Tibial nerve (tissue), 4 donors: Measurements from ENCODE around the gene TMPRSS15. TPM values are rescaled to one million over a fixed set of nuclear protein-coding genes. Genes with fewer than 3 reads are reported as not detected.
A peak's percentile ranks its signal among the peaks of the same experiment; 100 is the strongest.

ENCODE experiments used
- DNase-seq, 2 donors: peaks; one replicate each; pipeline ENCODE4 v3.0.0-alpha.2; 2019; ENCODE audit warnings: low spot score in 2 of 2
- H3K27ac ChIP-seq, 4 donors: fragments of 200-600 bp; sonication (generic) in 3 of 4; one replicate each; pipeline ENCODE4 v1.5.1; 2017 to 2019; ENCODE audit warnings: mild to moderate bottlenecking in 1 of 4
- H3K27me3 ChIP-seq, 2 donors: fragments of 200-600 bp; sonication (generic) in 1 of 2; one replicate each; pipeline versions ENCODE4 v1.5.1 to v1.6.0; 2017 to 2019
- H3K36me3 ChIP-seq, 3 donors: fragments of 200-600 bp; sonication (generic); one replicate each; pipeline ENCODE4 v1.5.1; 2018 to 2019
- H3K4me1 ChIP-seq, 4 donors: fragments of 200-600 bp; sonication (generic) in 3 of 4; one replicate each; pipeline ENCODE4 v1.5.1; 2017 to 2019
- H3K4me3 ChIP-seq, 4 donors: fragments of 200-600 bp; sonication (generic) in 3 of 4; one replicate each; pipeline ENCODE4 v1.5.1; 2017 to 2019; ENCODE audit warnings: mild to moderate bottlenecking in 1 of 4, moderate library complexity in 1 of 4
- H3K9me3 ChIP-seq, 4 donors: fragments of 200-600 bp; sonication (generic) in 3 of 4; one replicate each; pipeline ENCODE4 v1.5.1; 2017 to 2019
- CTCF ChIP-seq, 5 experiments: fragments of 200-600 bp in 3 of 5; fragments of 450-650 bp in 2 of 5; sonication (generic) in 3 of 5; IDR thresholded peaks; one replicate each; pipeline ENCODE4 v1.5.1; 2016 to 2019; ENCODE audit warnings: antibody characterized with exemption in 5 of 5, mild to moderate bottlenecking in 3 of 5, moderate library complexity in 2 of 5
- EP300 ChIP-seq, 2 donors: sonication (generic); formaldehyde crosslinking; IDR thresholded peaks; one replicate each; pipeline ENCODE4 v1.6.1; 2017; ENCODE audit warnings: antibody characterized with exemption in 2 of 2, mild to moderate bottlenecking in 1 of 2
- POLR2A ChIP-seq, 2 donors: fragments of 450-650 bp; IDR thresholded peaks; one replicate each; pipeline ENCODE4 v1.6.1; 2017; ENCODE audit warnings: antibody characterized with exemption in 2 of 2, mild to moderate bottlenecking in 2 of 2, moderate library complexity in 2 of 2
- WGBS, 2 donors: methylation state at CpG; one replicate each; pipeline ENCODE4 v1.1.5; 2018; 5-methylcytosine and 5-hydroxymethylcytosine counted together
- total RNA-seq, 4 donors: library from RNA; depleted of rRNA; stranded (reverse); fragments of >200 nt; gene quantifications; one replicate each; pipeline ENCODE4 v1.1.0, GENCODE V29; 2016

Gene TMPRSS15
- total RNA-seq, 4 donors from 2014 or later: not detected

- H3K36me3 ChIP-seq: no peaks in the 10 kb centered on the region
- H3K9me3 ChIP-seq: no peaks in the 10 kb centered on the region
- H3K4me3 ChIP-seq: peak within 1 kb of the TSS; percentile 11 to 45 (median 20)
- H3K27me3 ChIP-seq: peaks cover 0 to 27% of the 10 kb centered on the region in 2 donors
- DNase-seq: no peak
- 2 to 3% methylated on average over 29 to 61 of the region's 72 CpGs for WGBS, 2 donors
- no peak for TF ChIP-seq POLR2A (IDR thresholded peaks at IDR 0.05)
- no peak for TF ChIP-seq EP300 (IDR thresholded peaks at IDR 0.05)
- no peak for TF ChIP-seq CTCF (IDR thresholded peaks at IDR 0.05)
- peaks cover 0 to 19% (median 0%) of the 10 kb centered on the region in 4 donors for H3K4me1 ChIP-seq
- H3K27ac ChIP-seq: no peak within 1 kb of the TSS
Observed at GRCh38 chr21:18244671-18245463, 158.7 kb downstream of the TMPRSS15 start, which contains the start of gene CHODL. CHODL (plus strand) TSS chr21:18244833; CDS start chr21:18245224, 391 bp downstream.

GRCh38 chr21:18235545-18235944 lies 168.0 kb downstream of the TMPRSS15 start:
- no peaks in the 10 kb centered on the region for H3K4me1 ChIP-seq
- TF ChIP-seq POLR2A (IDR thresholded peaks at IDR 0.05): no peak
- no peak for TF ChIP-seq CTCF (IDR thresholded peaks at IDR 0.05)
- no peak for TF ChIP-seq EP300 (IDR thresholded peaks at IDR 0.05)
- H3K9me3 ChIP-seq: no peaks in the 10 kb centered on the region
- no peak overlapping the region for H3K4me3 ChIP-seq
- no peak overlapping the region for H3K27ac ChIP-seq
- no peak for DNase-seq
- no peaks in the 10 kb centered on the region for H3K36me3 ChIP-seq
- WGBS, 2 donors: 77 to 79% methylated on average over 1 of the region's 1 CpG
- H3K27me3 ChIP-seq: no peaks in the 10 kb centered on the region

- no peaks in the 10 kb centered on the region for H3K4me1 ChIP-seq
- no peak for DNase-seq
- WGBS, 2 donors: 67 to 76% methylated on average over 5 of the region's 5 CpGs
- H3K27me3 ChIP-seq: no peaks in the 10 kb centered on the region
- H3K4me3 ChIP-seq: no peak overlapping the region
- no peaks in the 10 kb centered on the region for H3K9me3 ChIP-seq
- no peak overlapping the region for H3K27ac ChIP-seq
- H3K36me3 ChIP-seq: no peaks in the 10 kb centered on the region
- TF ChIP-seq EP300 (IDR thresholded peaks at IDR 0.05) (no peak), POLR2A (IDR thresholded peaks at IDR 0.05) (no peak), CTCF (IDR thresholded peaks at IDR 0.05) (no peak)
Observed at GRCh38 chr21:18228060-18228739, 175.4 kb downstream of the TMPRSS15 start.

GRCh38 chr21:18222346-18222745 lies 181.2 kb downstream of the TMPRSS15 start:
- Histone ChIP-seq H3K27me3 (no peaks in the 10 kb centered on the region), H3K36me3 (no peaks in the 10 kb centered on the region), H3K27ac (no peak overlapping the region), H3K9me3 (peaks cover 0 to 36% (median 6%) of the 10 kb centered on the region in 4 donors), H3K4me3 (no peak overlapping the region), H3K4me1 (no peaks in the 10 kb centered on the region)
- 35 to 43% methylated on average over 1 of the region's 1 CpG for WGBS, 2 donors
- TF ChIP-seq EP300 (IDR thresholded peaks at IDR 0.05) (no peak), POLR2A (IDR thresholded peaks at IDR 0.05) (no peak), CTCF (IDR thresholded peaks at IDR 0.05) (no peak)
- DNase-seq: no peak

- no peaks in the 10 kb centered on the region for H3K4me1 ChIP-seq
- TF ChIP-seq POLR2A (IDR thresholded peaks at IDR 0.05): no peak
- no peak for TF ChIP-seq CTCF (IDR thresholded peaks at IDR 0.05)
- TF ChIP-seq EP300 (IDR thresholded peaks at IDR 0.05): no peak
- H3K9me3 ChIP-seq: peaks cover 0 to 36% (median 6%) of the 10 kb centered on the region in 4 donors
- no peaks in the 10 kb centered on the region for H3K27me3 ChIP-seq
- H3K36me3 ChIP-seq: no peaks in the 10 kb centered on the region
- DNase-seq: no peak
- no peak overlapping the region for H3K4me3 ChIP-seq
- H3K27ac ChIP-seq: no peak overlapping the region
Observed at GRCh38 chr21:18220498-18220897, 183.1 kb downstream of the TMPRSS15 start.
